ENCODE measurements around the gene PTPN3.

GRCh38 chr9:109456811-109457210 lies 41.3 kb downstream of the PTPN3 start:
- TF ChIP-seq CTCF (conservative IDR thresholded peaks at IDR 0.05; ENCODE audit: low read depth in 2 of 2) (no peak), POLR2AphosphoS5 (IDR thresholded peaks at IDR 0.05; ENCODE audit: low read depth) (no peak)
